ENCODE results near the gene LAMA2.

DNA sequence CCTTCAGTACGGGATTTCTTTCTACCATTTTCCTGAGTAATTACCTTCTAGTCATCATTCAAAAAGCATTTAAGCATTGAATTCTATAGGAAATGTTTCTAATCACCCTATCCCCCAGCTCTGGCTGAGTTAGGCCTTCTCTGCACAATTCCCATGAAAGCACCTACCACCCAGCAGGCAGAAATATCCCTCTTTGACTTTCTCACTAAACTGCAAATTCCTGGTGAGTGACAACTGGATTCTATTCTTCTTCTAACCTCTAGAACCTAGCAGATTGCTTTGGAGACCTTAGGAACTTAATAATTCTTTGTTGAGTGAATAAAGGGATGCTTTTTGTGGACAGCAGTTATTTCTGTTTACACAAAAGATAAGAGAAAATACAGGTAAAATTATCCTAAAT lies 328.7 kb downstream of the LAMA2 start:
- TF ChIP-seq, protein P1, sequence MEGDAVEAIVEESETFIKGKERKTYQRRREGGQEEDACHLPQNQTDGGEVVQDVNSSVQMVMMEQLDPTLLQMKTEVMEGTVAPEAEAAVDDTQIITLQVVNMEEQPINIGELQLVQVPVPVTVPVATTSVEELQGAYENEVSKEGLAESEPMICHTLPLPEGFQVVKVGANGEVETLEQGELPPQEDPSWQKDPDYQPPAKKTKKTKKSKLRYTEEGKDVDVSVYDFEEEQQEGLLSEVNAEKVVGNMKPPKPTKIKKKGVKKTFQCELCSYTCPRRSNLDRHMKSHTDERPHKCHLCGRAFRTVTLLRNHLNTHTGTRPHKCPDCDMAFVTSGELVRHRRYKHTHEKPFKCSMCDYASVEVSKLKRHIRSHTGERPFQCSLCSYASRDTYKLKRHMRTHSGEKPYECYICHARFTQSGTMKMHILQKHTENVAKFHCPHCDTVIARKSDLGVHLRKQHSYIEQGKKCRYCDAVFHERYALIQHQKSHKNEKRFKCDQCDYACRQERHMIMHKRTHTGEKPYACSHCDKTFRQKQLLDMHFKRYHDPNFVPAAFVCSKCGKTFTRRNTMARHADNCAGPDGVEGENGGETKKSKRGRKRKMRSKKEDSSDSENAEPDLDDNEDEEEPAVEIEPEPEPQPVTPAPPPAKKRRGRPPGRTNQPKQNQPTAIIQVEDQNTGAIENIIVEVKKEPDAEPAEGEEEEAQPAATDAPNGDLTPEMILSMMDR (conservative IDR thresholded peaks at IDR 0.05; ENCODE audit: low read length), result no peak
- no peak for TF ChIP-seq EZH2phosphoT487 (IDR thresholded peaks at IDR 0.05; ENCODE audit: borderline replicate concordance)
